ENCODE results near the gene ADCYAP1R1.

DNA sequence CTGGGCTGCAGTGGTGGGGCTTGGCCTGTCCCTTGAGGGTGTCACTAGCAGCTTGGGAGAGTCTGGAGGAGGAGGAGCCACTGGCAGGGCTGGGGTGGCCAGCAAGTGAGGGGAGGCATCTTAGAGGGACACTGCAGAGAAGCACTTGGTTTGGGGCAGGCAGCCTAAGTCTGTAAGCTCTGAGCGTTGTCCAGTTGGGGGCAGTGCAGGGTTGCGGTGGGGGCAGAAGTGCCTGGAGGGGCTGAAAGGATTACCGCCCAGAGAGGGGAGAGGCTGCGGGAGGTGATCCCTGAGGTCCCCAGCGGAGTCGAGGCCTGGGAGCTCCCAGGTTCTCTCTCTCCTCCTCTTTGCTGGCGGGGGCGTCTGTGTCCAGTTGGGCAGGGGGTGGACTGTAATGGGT, 7.4 kb downstream of the ADCYAP1R1 start:
- TF ChIP-seq, protein P1, sequence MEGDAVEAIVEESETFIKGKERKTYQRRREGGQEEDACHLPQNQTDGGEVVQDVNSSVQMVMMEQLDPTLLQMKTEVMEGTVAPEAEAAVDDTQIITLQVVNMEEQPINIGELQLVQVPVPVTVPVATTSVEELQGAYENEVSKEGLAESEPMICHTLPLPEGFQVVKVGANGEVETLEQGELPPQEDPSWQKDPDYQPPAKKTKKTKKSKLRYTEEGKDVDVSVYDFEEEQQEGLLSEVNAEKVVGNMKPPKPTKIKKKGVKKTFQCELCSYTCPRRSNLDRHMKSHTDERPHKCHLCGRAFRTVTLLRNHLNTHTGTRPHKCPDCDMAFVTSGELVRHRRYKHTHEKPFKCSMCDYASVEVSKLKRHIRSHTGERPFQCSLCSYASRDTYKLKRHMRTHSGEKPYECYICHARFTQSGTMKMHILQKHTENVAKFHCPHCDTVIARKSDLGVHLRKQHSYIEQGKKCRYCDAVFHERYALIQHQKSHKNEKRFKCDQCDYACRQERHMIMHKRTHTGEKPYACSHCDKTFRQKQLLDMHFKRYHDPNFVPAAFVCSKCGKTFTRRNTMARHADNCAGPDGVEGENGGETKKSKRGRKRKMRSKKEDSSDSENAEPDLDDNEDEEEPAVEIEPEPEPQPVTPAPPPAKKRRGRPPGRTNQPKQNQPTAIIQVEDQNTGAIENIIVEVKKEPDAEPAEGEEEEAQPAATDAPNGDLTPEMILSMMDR (IDR thresholded peaks at IDR 0.05), result peak in 1 of 12 donors; percentile 10
- no peak for TF ChIP-seq POLR2A (IDR thresholded peaks at IDR 0.05)
